AG04449 (cell line): ENCODE measurements around the gene ASZ1.
A peak's percentile ranks its signal among the peaks of the same experiment; 100 is the strongest.

ENCODE experiments used
- CTCF ChIA-PET: fragments of 350-600 bp; formaldehyde crosslinking; extraction: SDS; loops from one replicate; lab custom pipeline; 2021; ENCODE audit warnings: antibody characterized with exemption; lab: Yijun Ruan, JAX
- POLR2A ChIA-PET: fragments of 400-600, 350-600 bp; formaldehyde crosslinking; extraction: SDS; loops from one replicate; lab custom pipeline; 2020; ENCODE audit warnings: antibody characterized with exemption, inconsistent platforms; lab: Yijun Ruan, JAX
- DNase-seq: peaks from one replicate; pipeline ENCODE4 v3.0.0-alpha.2; 2010; ENCODE audit warnings: low read depth, low spot score
- H3K4me3 ChIP-seq: 2 replicates; pipeline ENCODE4 v1.5.1; 2011; ENCODE audit warnings: low read depth, mild to moderate bottlenecking, control low read depth, low read length
- TF ChIP-seq, protein P1 (sequence below): IDR thresholded peaks from one replicate; pipeline ENCODE4 v1.5.1; 2011; ENCODE audit warnings: mild to moderate bottlenecking, moderate library complexity, low read length, control low read depth, inconsistent platforms; ENCODE audit not compliant: insufficient read depth; ENCODE audit errors: missing control alignments

The ASZ1 gene

DNA sequence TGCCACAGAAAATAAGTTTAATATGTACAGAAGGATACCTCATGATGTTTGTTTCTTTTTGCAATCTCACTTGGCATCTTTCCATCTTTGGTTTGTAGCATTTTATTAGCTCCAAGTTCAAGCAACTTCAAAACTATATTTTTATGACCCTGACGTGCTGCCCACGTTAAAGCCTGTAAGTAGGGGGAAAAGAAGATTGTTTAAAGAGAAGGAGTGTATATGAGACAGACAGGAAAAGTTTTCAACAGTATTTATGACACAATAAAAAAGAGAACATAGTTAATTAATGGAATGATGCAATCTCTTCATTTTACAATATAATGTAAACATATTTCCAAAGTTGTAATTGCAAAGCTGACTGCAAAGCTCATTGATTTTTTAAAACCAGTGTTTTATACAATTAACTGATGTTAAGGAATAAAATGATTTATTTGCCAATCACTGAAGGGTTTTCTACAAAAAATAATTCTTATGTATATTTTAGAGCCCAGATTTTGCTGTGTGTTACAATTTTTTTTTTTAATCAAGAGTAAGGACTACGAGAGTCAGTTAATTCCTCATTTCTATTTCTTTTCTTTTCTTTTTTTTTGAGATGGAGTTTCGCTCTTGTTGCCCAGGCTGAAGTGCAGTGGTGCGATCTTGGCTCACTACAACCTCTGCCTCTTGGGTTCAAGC is 42.5 kb downstream of the ASZ1 start:
- CTCF ChIA-PET, result interaction anchor here (0.7 to 4.8 kb wide), 19 partner anchors 8 to 397 kb away, joined by 3 to 44 read pairs (median 4); no protein-coding TSS in a partner anchor
- POLR2A ChIA-PET, result no interaction called here
- no peak overlapping the region for H3K4me3 ChIP-seq
- TF ChIP-seq, protein P1, sequence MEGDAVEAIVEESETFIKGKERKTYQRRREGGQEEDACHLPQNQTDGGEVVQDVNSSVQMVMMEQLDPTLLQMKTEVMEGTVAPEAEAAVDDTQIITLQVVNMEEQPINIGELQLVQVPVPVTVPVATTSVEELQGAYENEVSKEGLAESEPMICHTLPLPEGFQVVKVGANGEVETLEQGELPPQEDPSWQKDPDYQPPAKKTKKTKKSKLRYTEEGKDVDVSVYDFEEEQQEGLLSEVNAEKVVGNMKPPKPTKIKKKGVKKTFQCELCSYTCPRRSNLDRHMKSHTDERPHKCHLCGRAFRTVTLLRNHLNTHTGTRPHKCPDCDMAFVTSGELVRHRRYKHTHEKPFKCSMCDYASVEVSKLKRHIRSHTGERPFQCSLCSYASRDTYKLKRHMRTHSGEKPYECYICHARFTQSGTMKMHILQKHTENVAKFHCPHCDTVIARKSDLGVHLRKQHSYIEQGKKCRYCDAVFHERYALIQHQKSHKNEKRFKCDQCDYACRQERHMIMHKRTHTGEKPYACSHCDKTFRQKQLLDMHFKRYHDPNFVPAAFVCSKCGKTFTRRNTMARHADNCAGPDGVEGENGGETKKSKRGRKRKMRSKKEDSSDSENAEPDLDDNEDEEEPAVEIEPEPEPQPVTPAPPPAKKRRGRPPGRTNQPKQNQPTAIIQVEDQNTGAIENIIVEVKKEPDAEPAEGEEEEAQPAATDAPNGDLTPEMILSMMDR, result no peak
- no peak for DNase-seq

DNA sequence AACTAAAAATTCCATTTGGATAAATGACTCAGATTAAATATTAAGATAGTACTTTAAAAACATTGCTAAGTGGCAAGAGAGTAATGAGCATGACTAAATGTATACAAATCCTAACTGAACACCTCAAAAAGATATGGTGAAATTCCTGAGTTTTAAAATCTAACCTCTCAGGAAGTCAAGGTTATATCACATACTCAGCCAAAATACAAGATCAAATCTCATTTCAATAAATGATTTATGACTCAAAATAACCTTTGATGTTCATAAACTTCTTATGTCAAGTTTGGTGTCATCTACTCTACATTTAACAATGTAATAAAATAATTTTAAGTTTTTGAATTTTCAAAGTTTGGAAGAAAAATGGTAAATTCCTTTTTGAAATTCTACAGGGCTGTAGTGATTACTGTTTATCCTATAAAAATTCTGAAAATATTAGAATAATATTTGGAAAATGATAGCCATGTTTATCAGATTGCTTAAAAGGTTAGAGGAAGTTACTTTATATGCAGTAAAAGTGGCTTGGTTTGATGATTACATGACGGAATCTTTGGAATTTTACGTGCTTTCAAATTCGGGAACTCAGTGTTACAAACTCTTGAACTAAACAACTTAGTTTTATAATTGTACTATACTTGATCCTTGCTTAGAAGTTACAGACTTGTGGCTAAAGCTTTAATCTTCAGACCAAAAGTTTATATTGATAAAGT is 43.7 kb downstream of the ASZ1 start:
- no peak overlapping the region for H3K4me3 ChIP-seq
- TF ChIP-seq, protein P1, result no peak
- CTCF ChIA-PET, result interaction anchor here (1.0 to 4.8 kb wide), 7 partner anchors 9 to 395 kb away, joined by 3 to 44 read pairs (median 11); no protein-coding TSS in a partner anchor
- DNase-seq, result no peak
- POLR2A ChIA-PET, result no interaction called here

DNA sequence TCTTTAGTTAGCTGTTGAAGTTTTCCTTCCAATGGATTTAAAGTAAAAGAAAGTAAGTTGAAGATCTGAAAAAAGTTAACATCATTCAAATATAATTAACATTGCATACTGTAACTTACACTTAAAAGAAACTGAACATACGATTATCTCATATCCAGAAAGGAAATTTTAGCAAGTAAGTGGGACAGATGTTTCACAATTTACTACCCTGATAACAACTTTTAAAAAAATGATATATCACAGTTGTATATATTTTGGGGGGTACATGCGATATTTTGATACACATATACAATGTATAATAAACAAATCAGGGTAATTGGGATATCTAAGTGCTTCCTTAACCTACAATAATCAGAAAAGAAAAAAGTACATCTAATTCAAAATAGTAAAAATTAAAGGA is 44.2 kb downstream of the ASZ1 start:
- TF ChIP-seq, protein P1, result no peak
- no peak for DNase-seq

DNA sequence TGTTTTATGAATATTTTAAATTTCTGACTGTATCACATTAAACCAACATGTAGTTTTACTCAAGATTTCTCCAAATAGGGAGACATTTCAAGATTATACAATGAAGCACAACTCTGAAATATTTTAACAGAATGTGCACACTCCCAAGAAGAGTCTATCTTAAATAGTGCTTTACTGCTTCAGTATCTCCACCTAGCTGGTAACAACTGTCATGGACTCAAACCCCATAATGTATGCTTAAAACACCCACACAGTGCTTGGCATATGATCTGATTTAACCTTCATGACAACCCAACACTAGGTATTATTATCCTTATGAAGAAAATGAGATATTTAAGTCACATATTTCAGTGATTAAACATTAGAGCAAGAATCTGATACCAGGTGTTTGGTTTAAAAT is 45.9 kb downstream of the ASZ1 start:
- H3K4me3 ChIP-seq, result no peak overlapping the region
- CTCF ChIA-PET, result interaction anchor here (1.0 to 1.8 kb wide), 3 partner anchors 168 to 449 kb away, joined by 3 to 9 read pairs (median 6); no protein-coding TSS in a partner anchor
- no peak for DNase-seq
- POLR2A ChIA-PET, result no interaction called here
- TF ChIP-seq, protein P1, result peak; percentile 7

More for the DNA sequence above, 44.2 kb downstream of the ASZ1 start:
- POLR2A ChIA-PET, result no interaction called here
- H3K4me3 ChIP-seq, result no peak overlapping the region
- CTCF ChIA-PET, result interaction anchor here (1.4 kb wide), 1 partner anchor 171 kb away, joined by 7 read pairs; no protein-coding TSS in a partner anchor

DNA sequence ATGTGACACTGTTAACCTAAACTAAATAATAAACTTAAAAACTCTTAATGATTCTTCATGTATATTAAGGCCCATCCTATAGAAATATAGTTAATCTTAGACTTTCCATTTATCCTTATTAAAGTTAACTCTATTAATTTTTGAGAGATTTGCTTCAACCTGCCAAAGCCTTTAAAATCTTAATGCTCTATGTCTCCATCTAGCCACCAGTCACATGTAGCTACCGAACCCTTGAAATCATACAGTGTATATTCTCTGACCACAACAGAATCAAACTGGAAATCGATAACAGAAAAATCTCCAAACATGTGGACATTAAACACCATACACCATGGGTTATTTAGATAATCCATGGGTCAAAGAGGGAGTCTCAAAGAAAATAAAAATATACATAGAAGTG is 51.9 kb downstream of the ASZ1 start:
- no peak for DNase-seq
- ChIA-PET POLR2A (no interaction called here), CTCF (interaction anchor here (0.5 to 5.1 kb wide), 10 partner anchors 10 to 506 kb away, joined by 3 to 36 read pairs (median 4); no protein-coding TSS in a partner anchor)
- H3K4me3 ChIP-seq, result no peak overlapping the region
- TF ChIP-seq, protein P1, result no peak

DNA sequence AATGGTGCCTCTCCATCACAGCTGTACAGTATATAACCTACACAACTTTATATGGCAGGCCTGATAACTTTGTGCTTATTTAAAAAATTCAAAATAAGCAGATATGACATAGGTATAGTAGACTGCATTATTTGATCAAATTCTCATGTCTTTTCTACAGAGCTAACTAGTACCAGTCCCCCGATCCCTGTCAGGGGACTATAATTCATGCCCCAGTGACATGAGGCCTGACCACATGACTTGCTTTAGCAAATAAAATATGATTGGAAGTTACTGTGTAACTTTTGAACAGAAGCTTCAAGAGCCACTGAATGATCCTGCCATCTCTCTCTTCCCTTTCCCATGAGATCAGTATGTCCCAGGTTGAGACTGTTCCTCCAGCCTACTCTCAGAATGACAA is 55.2 kb downstream of the ASZ1 start:
- CTCF ChIA-PET, result no interaction called here
- TF ChIP-seq, protein P1, result no peak
- POLR2A ChIA-PET, result no interaction called here
- no peak for DNase-seq
- no peak overlapping the region for H3K4me3 ChIP-seq
